WTC11 (cell line): ENCODE results near the gene ALKBH4. TPM values are rescaled to one million over a fixed set of nuclear protein-coding genes. Genes with fewer than 3 reads are reported as not detected.

ENCODE experiments used
- ATAC-seq: fragments of 200-7000 bp; cut with Tn5 transposase; 2 replicates; pipeline ENCODE4 v1.10.0; 2021; ENCODE audit warnings: mild to moderate bottlenecking, moderate library complexity
- CTCF ChIA-PET: fragments of 300-600 bp; sonication (Branson Sonifier 250); formaldehyde crosslinking; loops from one replicate; lab custom pipeline; 2021; ENCODE audit warnings: antibody characterized with exemption; lab: Charles Lee
- POLR2A ChIA-PET: fragments of 350-600 bp; sonication (Branson Sonifier 250); formaldehyde crosslinking; loops from one replicate; lab custom pipeline; 2021; ENCODE audit warnings: antibody characterized with exemption; lab: Charles Lee
- DNase-seq: peaks from one replicate; pipeline ENCODE4 v3.0.0; 2021; ENCODE audit warnings: low spot score
- H3K27ac Mint-ChIP-seq: 2 replicates; pipeline ENCODE4 v1.8.0; 2021; ENCODE audit warnings: mixed read lengths
- H3K27me3 Mint-ChIP-seq: 2 replicates; pipeline ENCODE4 v1.8.0; 2021; ENCODE audit warnings: low read depth, mild to moderate bottlenecking, moderate library complexity, mixed read lengths
- H3K36me3 Mint-ChIP-seq: 2 replicates; pipeline ENCODE4 v1.8.0; 2021; ENCODE audit warnings: mixed read lengths
- H3K4me1 Mint-ChIP-seq: 2 replicates; pipeline ENCODE4 v1.8.0; 2022; ENCODE audit warnings: mixed read lengths
- H3K4me3 Mint-ChIP-seq: 2 replicates; pipeline ENCODE4 v1.8.0; 2021; ENCODE audit warnings: mild to moderate bottlenecking, moderate library complexity, mixed read lengths
- H3K9me3 Mint-ChIP-seq: 2 replicates; pipeline ENCODE4 v1.8.0; 2021; ENCODE audit warnings: mixed read lengths
- ESRRA ChIP-seq: sonication (generic); formaldehyde crosslinking; IDR thresholded peaks from 2 replicates; pipeline ENCODE4 v1.8.1; 2022; ENCODE audit warnings: mild to moderate bottlenecking, missing genetic modification reagents, borderline replicate concordance
- GRHL2 ChIP-seq: fragments of 250-450 bp; sonication (Bioruptor Pico); IDR thresholded peaks from 2 replicates; pipeline ENCODE4 v1.8.0; 2022; ENCODE audit warnings: mild to moderate bottlenecking, moderate library complexity; ENCODE audit not compliant: insufficient replicate concordance, severe bottlenecking
- IRF2 ChIP-seq: sonication (generic); formaldehyde crosslinking; IDR thresholded peaks from 2 replicates; pipeline ENCODE4 v1.8.0; 2022; ENCODE audit warnings: low read depth, missing genetic modification reagents, borderline replicate concordance
- NFE2L1 ChIP-seq: sonication (generic); formaldehyde crosslinking; IDR thresholded peaks from 2 replicates; pipeline ENCODE4 v1.8.1; 2023; ENCODE audit warnings: missing genetic modification reagents
- NR3C1 ChIP-seq: sonication (generic); formaldehyde crosslinking; conservative IDR thresholded peaks from 2 replicates; pipeline ENCODE4 v1.8.1; 2023; ENCODE audit warnings: low read depth, mild to moderate bottlenecking, missing genetic modification reagents
- TCF7 ChIP-seq: sonication (generic); formaldehyde crosslinking; IDR thresholded peaks from 2 replicates; pipeline ENCODE4 v1.8.0; 2022; ENCODE audit warnings: mild to moderate bottlenecking, low read depth, missing genetic modification reagents, moderate library complexity
- ZNF121 ChIP-seq: sonication (generic); formaldehyde crosslinking; IDR thresholded peaks from 2 replicates; pipeline ENCODE4 v1.8.0; 2023; ENCODE audit warnings: missing genetic modification reagents
- ZNF423 ChIP-seq: fragments of 250-450 bp; sonication (Bioruptor Pico); IDR thresholded peaks from 2 replicates; pipeline ENCODE4 v2.1.2; 2022; ENCODE audit warnings: mild to moderate bottlenecking, moderate library complexity
- ZNF671 ChIP-seq: fragments of 250-450 bp; sonication (Bioruptor Pico); IDR thresholded peaks from 2 replicates; pipeline ENCODE4 v1.8.0; 2021; ENCODE audit warnings: mild to moderate bottlenecking
- total RNA-seq: library from RNA; stranded (reverse); gene quantifications from 3 replicates; pipeline ENCODE4 v1.2.3, GENCODE V29; 2021
- TF ChIP-seq, protein P1 (sequence below): sonication (generic); formaldehyde crosslinking; IDR thresholded peaks from 2 replicates; pipeline ENCODE4 v1.8.1; 2022; ENCODE audit warnings: missing genetic modification reagents, borderline replicate concordance
- TF ChIP-seq, protein P2 (sequence below): sonication (generic); formaldehyde crosslinking; IDR thresholded peaks from 2 replicates; pipeline ENCODE4 v1.8.0; 2022; ENCODE audit warnings: mild to moderate bottlenecking, missing genetic modification reagents
- TF ChIP-seq, protein P3 (sequence below): fragments of 250-450 bp; sonication (Bioruptor Pico); IDR thresholded peaks from 2 replicates; pipeline ENCODE4 v1.9.0; 2021; ENCODE audit warnings: mild to moderate bottlenecking
- TF ChIP-seq, protein P4 (sequence below): sonication (generic); formaldehyde crosslinking; IDR thresholded peaks from 2 replicates; pipeline ENCODE4 v1.8.0; 2022; ENCODE audit warnings: mild to moderate bottlenecking, missing genetic modification reagents

The ALKBH4 gene
- total RNA-seq, 1 experiment from 2014 or later, result 20.4 TPM

DNA sequence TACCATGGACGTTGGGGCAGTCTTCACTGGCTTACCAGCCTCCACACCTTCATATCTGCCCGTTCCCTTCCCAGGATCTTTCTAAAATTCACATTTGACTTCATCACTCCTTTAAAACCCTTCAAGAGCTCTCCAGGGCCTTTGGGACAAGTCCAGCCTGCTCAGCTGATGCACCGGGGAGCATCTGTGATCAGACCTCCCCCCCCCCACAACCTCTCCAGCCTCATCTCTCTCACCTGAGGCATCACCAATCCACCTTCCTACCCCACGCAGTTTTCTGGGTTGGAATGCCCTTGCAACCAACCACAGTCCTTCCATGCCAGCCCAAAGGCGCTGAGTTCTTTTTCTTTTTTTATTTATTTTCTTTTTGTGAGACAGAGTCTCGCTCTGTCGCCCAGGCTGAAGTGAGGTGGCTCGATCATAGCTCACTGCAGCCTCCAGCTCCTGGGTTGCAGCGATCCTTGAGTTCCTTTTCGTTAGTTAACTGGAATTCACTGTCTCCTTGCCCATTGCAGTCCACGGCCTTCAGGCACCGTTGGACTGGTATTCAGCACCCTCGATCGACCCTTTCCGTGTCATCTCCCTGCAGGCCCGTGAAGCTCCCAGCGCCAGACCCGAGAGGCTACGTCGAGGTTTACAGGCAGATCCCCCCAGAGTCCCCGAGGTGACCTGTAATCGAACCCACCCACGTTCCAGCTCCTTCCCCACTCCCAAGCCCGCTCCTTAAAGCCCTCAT lies 654 bp downstream of the ALKBH4 start:
- H3K9me3 Mint-ChIP-seq, result no peaks in the 10 kb centered on the region
- peaks cover 8% of the 10 kb centered on the region for H3K4me1 Mint-ChIP-seq
- ChIA-PET CTCF (interaction anchor here (0.6 to 3.0 kb wide), 6 partner anchors 8 to 187 kb away, joined by 3 to 14 read pairs (median 3); partner anchors contain the start of gene PRKRIP1), POLR2A (no interaction called here)
- DNase-seq (no peak), ATAC-seq (no peak)
- H3K27ac Mint-ChIP-seq, result peak overlapping the region; percentile 80
- peak overlapping the region; percentile 94 for H3K4me3 Mint-ChIP-seq
- H3K27me3 Mint-ChIP-seq, result no peaks in the 10 kb centered on the region
- TF ChIP-seq ZNF423 (no peak), ZNF671 (CRISPR knock-in tag) (no peak), TCF7 (CRISPR knock-in tag) (0 out of 2 replicates have a peak, but pooled peaks have one; percentile 43), NFE2L1 (CRISPR knock-in tag) (0 out of 2 replicates have a peak, but pooled peaks have one; percentile 41), IRF2 (CRISPR knock-in tag) (no peak)
- TF ChIP-seq, protein P1, sequence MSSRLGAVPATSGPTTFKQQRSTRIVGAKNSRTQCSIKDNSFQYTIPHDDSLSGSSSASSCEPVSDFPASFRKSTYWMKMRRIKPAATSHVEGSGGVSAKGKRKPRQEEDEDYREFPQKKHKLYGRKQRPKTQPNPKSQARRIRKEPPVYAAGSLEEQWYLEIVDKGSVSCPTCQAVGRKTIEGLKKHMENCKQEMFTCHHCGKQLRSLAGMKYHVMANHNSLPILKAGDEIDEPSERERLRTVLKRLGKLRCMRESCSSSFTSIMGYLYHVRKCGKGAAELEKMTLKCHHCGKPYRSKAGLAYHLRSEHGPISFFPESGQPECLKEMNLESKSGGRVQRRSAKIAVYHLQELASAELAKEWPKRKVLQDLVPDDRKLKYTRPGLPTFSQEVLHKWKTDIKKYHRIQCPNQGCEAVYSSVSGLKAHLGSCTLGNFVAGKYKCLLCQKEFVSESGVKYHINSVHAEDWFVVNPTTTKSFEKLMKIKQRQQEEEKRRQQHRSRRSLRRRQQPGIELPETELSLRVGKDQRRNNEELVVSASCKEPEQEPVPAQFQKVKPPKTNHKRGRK (CRISPR knock-in tag), result 0 out of 2 replicates have a peak, but pooled peaks have one; percentile 20
- TF ChIP-seq, protein P2, sequence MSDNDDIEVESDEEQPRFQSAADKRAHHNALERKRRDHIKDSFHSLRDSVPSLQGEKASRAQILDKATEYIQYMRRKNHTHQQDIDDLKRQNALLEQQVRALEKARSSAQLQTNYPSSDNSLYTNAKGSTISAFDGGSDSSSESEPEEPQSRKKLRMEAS (CRISPR knock-in tag), result no peak
- TF ChIP-seq, all 79 proteins: peak for 3
- no peaks in the 10 kb centered on the region for H3K36me3 Mint-ChIP-seq

DNA sequence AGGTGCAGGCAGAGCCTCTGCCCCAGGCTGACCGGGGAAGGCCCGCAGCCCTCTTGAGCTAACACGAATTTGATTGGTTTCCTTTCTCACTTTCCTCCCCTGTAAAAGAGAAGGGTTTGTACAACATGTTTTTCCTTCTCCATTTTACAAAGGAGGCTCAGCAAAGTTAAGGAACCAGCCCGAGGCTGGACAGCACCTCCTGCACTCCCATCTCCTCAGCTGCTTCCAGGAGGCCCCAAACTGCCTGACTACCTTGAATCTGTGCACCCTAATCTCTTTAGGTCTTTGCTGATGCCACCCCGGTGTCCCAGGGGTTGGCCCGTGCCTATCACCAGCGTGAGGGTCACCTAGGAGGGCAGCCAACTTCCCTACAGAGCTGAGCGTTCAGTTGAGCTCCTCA lies 4.2 kb downstream of the ALKBH4 start:
- ChIA-PET POLR2A (no interaction called here), CTCF (interaction anchor here (1.0 kb wide), 1 partner anchor 48 kb away, joined by 3 read pairs; no protein-coding TSS in a partner anchor)
- Mint-ChIP-seq H3K4me1 (peaks cover 8% of the 10 kb centered on the region), H3K9me3 (no peaks in the 10 kb centered on the region), H3K36me3 (peaks cover 19% of the 10 kb centered on the region), H3K27ac (no peak overlapping the region), H3K4me3 (no peak overlapping the region), H3K27me3 (no peaks in the 10 kb centered on the region)
- ATAC-seq (no peak), DNase-seq (no peak)
- TF ChIP-seq ZNF121 (CRISPR knock-in tag), result no peak
- TF ChIP-seq, all 79 proteins: peak for 0

DNA sequence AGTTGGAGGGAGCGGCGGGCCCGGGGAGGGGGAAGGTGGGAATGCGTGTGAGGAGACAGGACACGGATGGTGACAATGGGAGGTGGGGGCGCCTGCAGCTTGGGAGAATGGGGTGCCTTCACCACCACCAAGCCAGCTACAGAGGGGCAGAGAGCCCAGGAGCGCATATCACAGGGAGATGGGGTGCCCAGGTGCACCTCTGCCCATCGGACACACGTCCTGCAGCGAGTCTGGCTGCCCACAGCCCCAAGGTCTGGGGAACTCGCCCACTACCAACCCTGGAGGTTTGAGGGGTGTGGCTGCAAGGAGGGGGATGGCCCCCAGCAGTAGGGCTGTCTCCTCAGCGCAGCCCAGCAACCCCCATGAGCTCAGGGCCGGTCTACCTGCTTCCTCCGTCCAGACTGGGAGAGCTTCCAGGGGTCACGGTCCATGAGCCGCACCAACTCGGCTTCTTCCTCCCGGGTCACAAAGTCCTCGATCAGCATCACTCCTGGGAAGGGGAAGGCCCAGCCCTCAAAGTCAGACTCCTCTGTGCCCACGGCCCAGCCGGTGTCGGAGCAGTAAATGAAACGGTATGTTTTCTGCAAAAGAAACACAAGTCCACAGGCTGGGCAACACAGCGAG lies 5.3 kb downstream of the ALKBH4 start:
- DNase-seq (no peak), ATAC-seq (no peak)
- Mint-ChIP-seq H3K4me1 (peaks cover 8% of the 10 kb centered on the region), H3K27ac (no peak overlapping the region), H3K36me3 (peaks cover 19% of the 10 kb centered on the region), H3K27me3 (no peaks in the 10 kb centered on the region), H3K4me3 (no peak overlapping the region), H3K9me3 (no peaks in the 10 kb centered on the region)
- ChIA-PET CTCF (interaction anchor here (0.9 kb wide), 1 partner anchor 55 kb away, joined by 3 read pairs; no protein-coding TSS in a partner anchor), POLR2A (interaction anchor here (0.6 to 0.7 kb wide), 2 partner anchors 40 to 100 kb away, joined by 3 to 9 read pairs; no protein-coding TSS in a partner anchor)
- TF ChIP-seq ESRRA (CRISPR knock-in tag) (no peak), TCF7 (CRISPR knock-in tag) (no peak), NFE2L1 (CRISPR knock-in tag) (no peak)
- TF ChIP-seq, protein P3, sequence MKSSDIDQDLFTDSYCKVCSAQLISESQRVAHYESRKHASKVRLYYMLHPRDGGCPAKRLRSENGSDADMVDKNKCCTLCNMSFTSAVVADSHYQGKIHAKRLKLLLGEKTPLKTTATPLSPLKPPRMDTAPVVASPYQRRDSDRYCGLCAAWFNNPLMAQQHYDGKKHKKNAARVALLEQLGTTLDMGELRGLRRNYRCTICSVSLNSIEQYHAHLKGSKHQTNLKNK (CRISPR knock-in tag), result no peak

DNA sequence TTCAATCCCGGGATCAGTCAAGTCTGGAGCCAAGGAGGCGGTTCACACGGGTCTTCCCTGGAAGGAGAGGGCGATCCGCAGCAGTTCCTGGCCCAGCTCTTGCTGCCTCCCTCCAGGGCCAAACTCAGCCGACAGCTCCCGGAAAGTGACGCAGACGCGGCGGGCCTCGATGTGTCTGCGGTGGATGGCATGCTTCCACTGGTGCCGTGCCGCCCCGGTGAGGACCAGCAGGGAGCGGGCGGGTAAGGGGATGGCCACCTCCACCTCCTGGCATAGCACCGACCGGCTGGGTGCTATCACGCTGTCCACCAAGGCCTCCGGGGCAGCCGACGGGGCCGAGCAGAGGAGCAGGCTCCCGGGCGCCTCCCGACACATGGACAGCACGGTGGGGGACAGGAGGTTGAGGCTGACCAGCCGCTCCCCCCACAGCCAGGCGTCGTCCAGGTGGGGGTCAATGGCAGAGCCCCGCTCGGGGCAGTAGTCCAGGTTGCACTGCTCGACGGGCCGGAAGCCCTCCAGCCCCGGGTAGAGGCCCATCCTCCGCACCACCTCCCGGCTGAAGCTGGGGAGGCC lies 7.2 kb downstream of the ALKBH4 start:
- Mint-ChIP-seq H3K36me3 (peaks cover 19% of the 10 kb centered on the region), H3K4me3 (no peak overlapping the region), H3K27me3 (no peaks in the 10 kb centered on the region), H3K9me3 (no peaks in the 10 kb centered on the region), H3K27ac (no peak overlapping the region), H3K4me1 (no peaks in the 10 kb centered on the region)
- CTCF ChIA-PET, result interaction anchor here (2.2 kb wide), 1 partner anchor 10 kb away, joined by 11 read pairs; no protein-coding TSS in a partner anchor
- TF ChIP-seq ZNF671 (CRISPR knock-in tag) (no peak), GRHL2 (CRISPR knock-in tag) (no peak), NR3C1 (CRISPR knock-in tag) (no peak)
- TF ChIP-seq, protein P4, sequence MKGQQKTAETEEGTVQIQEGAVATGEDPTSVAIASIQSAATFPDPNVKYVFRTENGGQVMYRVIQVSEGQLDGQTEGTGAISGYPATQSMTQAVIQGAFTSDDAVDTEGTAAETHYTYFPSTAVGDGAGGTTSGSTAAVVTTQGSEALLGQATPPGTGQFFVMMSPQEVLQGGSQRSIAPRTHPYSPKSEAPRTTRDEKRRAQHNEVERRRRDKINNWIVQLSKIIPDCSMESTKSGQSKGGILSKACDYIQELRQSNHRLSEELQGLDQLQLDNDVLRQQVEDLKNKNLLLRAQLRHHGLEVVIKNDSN, result no peak
- no peak for ATAC-seq
- DNase-seq, result no peak
- POLR2A ChIA-PET, result interaction anchor here (0.7 kb wide), 1 partner anchor 62 kb away, joined by 3 read pairs; no protein-coding TSS in a partner anchor
